HG03103 (cell line): ENCODE results near the gene MYT1.
"Not testable (repeated sequence)": the region's sequence is repeated elsewhere in the genome, so short reads cannot be mapped to it uniquely, and the experiment has no call there.

Experiments
- ATAC-seq: cut with Tn5 transposase; IDR thresholded peaks from one replicate; pipeline ENCODE4 v1.9.1; 2021; ENCODE audit warnings: low read depth; ENCODE audit not compliant: unreplicated experiment

The MYT1 gene

DNA sequence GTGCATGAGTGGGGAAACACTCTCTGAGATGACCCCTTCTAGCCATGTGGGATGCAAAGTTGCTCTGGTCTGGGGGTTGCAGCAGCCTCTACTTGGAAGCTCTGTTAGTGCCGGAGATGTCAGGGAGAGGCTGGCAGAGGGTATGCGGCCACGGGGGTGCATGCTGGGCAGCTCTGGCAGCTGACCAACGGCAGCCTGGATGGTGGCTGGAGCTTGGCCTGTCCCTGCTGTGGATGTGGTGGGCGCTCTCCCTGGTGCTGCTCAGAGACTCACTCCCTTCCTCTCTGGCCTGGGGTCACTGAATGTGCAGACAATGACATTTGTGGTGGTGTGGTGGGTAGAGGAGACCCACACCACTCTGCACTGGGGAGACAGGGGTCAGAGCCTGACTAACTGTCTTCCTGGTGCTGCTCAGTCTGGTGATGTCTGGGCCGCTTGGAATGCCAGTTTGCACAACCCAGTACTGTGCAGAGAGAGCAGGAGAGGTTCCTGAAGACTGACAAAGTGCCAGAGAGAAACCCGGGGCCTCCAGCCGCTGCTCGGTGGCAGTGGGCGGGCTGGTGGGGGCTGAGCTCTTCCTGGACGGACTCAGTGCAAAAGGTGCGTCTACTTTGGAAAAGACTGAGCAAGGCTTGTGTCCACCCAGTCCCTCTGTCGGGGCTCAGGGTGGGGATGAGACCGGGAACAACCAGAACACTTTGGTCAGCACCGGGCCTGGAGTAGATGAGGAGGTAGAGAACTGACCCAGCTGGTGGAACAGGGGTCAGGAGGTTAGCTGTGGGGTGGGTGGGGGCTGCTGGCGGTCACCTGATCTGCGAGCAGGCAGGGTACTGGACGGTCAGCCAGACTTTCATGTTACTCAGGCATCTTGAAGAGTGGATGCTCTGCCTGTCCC, 2.7 kb downstream of the MYT1 start:
- ATAC-seq = no peak

DNA sequence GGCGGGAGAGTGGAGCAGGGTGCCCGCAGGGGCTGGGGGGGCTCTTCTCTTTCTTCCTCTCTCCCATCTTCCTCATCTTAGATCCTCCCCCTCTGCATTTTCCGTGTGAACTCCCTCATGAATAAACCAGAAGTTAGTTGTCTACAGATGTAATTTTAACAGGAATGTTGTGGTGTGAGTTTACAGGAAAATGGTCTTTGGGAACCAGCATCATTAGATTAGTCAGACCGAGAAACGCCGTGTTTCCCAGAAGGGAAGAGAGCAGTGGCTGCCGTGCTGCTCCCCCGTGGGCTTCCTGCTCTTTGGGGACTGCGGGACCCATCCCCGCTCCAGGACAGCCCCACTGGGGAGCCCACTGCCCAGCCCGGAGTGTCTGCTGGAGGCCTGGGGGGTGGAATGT, 3.4 kb downstream of the MYT1 start:
- ATAC-seq = no peak

DNA sequence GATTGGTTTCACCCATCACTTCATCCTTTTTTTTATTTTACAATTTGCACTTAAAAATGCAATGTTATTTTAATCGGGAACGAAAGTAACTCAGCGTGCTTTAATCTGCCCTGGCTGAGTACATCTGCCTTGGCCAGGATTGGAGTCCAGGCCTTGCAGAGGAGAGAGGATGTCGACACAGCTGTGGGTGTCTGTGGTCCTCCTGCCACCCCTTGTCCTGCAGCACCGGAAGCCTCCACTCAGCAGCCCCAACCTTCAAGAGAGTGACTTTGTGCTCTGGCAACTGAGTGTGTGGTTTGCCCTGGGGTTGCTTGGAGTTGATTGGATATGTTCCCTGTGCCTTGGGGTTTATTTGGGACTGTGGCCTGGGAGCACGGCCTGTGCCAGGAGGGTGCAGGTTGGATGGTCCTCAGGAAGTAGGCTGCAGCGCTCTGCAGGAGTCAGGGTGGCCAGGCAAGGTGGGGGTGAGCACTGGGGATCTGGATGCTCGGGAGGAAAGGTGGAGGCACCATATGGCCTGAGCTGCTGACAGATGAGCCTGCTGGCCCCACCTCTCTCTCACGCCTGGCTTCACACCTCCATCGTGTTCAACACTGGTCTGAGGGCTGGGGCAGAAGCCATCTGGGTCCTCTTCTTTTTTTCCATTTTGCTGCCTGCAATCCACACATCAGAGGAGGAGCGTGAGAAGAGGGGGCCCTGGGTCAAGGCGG, 4.3 kb downstream of the MYT1 start:
- no peak for ATAC-seq

GRCh38 chr20:64169091-64169560, 4.9 kb downstream of the MYT1 start:
- no peak for ATAC-seq

GRCh38 chr20:64171211-64171610, 7.0 kb downstream of the MYT1 start:
- ATAC-seq = no peak

DNA sequence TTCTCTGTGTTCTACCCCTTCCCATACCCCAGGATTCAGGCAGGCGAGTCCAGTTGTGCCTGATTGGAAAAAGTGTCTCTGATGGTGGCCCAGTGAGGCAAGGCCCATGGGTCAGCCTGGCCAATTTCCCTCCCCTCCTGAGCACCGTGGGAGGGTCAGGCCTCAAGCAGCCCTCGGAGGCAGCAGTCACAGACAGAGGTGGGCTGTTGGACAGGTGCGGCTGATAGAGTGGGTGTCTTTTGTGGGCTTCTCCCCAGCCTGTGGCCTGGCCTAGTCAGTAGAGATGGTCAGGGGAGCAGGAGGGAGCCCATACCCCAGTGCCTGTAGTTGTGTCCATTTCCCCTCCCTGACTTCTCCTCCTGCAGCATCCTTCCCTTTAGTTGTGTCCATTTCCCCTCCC, 8.9 kb downstream of the MYT1 start:
- no peak for ATAC-seq

DNA sequence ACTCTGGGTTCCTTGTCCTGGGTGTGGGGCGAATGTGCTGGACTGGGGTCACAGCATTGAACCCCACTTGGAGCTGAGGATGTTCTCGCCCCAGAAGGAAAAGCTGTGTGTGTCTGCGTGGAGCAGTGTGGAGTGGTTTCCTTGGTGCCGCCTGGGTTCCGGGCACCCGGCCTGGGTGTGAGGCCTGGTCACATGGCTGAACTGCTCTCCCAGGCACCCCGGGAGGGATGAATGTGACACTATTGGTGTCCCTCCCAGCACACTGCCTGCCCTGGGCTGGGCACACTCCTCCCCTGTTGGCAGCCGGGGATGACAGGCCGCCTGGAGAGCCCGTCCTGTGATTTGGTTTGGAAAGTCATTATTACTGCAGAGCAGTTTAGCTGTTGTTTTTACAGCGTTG, 12.3 kb downstream of the MYT1 start:
- ATAC-seq = no peak

GRCh38 chr20:64176971-64177370, 12.7 kb downstream of the MYT1 start:
- no peak for ATAC-seq

DNA sequence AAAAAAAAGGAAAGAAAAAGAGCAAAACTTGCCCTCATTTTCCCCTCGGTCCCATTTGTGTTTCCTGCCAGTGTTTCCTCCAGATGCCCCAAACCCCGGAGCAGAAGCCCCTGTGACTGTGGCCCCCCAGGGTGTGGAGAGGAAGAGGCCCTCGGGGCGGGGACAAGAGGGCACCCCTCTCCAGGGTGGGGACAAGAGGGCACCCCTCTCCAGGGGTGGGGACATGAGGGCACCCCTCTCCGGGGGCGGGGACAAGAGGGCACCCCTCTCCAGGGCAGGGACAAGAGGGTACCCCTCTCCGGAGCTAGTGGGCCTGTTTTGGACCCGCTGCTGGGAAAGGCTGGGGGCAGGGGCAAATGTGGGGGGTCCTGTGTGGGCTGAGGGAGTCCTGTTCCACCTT, 13.1 kb downstream of the MYT1 start:
- no peak for ATAC-seq

DNA sequence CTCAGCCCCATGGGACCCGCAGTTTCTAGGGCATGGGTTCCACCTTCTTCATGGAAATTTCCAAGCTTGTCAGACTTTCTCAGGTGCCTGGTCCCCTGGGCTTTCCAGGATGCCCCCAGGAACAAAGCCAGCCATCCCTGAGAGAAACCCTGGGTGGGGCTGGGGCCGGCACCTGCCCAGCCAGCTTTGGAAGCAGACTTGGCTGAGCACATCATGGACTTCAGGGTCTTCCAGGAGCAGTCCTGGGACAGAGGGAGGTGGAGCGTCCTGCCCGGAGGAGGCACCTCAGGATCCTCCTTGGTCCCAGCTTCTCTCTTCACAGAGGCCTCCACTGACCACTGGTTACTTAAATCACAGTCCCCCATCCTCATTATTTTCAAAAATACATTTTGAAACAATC, 13.5 kb downstream of the MYT1 start:
- no peak for ATAC-seq

- not testable (repeated sequence) for ATAC-seq
Measured at GRCh38 chr20:64178925-64179324, 14.7 kb downstream of the MYT1 start.

DNA sequence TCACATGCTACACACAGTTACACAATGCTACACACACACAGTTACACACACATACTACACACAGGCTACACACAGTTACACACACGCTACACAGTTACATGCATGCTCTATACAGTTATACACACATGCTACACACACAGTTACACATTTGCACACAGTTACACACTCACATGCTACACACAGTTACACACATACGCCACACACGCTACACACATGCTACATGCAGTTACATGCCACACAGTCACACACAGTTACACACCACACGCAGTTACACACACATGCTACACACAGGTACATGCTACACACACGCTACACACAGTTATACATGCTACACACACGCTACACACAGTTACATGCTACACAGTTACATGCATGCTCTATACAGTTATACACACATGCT, 15.6 kb downstream of the MYT1 start:
- no peak for ATAC-seq

- no peak for ATAC-seq
Measured at GRCh38 chr20:64180673-64181072, 16.4 kb downstream of the MYT1 start.

DNA sequence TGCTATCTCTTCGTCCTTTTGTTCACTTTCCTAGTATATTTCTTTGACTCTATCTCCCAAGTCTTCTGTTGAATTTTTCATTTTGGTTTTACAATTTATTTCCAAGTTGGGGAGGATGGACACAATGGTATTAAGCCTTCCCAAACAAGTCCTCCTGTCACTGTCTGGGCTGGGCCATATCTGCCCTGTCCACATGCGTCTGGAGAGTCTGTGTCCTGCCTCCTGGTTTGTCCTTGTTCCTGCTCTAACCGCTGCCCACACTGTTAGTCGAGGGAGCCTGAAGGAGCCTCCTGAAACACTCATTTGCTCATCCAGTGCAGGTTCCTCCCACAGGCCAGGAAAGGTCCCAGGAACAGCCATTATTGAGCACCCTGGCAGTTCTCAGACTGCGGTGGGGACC, 17.1 kb downstream of the MYT1 start:
- ATAC-seq = no peak

DNA sequence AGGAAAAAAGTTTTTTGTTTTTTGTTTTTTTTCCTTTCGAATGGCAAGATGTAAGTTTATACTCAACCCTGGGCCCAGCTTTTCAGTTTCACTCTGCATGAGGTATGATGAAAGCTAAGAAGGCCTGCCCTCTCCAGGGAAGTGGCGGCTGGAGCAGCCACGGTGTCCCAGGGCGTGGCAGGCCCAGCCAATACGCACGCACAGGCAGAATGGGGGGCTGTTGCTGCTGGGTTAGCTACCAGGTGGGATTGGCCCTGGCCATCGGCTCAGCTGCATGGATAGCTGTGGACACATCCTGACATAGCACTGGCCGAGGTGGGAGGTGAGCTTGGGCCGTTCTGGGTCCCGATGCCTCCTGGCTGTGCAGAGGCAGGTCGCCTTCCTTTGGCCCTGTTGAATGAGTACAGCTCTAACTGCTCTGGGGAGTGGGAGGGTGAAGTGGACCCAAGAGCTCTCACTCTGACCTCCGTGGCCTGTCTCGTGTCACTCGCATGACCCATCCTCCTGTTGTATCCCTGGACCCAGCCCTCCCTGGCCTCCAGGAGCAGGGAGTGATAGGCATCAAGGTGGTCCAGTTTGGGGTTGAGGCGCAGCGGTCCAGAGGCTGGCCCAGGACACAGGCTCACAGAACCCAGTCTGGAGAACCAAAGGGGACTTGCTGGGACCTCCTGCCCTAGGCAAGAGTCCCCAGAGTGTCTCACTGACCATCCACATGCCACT, 18.1 kb downstream of the MYT1 start:
- ATAC-seq = no peak

- no peak for ATAC-seq
Measured at GRCh38 chr20:64183313-64183712, 19.1 kb downstream of the MYT1 start.

DNA sequence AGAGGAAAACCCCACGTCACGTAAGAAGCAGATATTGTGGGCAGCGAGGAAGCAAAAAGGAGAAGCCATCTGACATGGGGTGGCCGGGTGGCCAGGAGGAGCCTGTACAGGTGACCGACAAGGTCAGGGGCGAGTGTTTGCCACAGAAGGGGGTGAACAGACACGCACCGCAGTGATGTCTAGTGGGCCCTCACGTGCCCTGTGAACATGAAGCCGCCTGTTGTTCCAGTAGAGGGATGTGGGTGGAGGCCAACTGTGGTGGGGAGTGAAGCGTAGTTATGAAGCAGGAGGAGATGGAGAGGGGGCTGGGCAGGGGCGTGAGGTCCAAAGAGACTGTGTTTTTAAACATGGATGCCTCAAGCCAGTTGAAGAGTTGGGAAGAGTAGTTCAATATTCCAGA, 20.5 kb downstream of the MYT1 start:
- no peak for ATAC-seq

DNA sequence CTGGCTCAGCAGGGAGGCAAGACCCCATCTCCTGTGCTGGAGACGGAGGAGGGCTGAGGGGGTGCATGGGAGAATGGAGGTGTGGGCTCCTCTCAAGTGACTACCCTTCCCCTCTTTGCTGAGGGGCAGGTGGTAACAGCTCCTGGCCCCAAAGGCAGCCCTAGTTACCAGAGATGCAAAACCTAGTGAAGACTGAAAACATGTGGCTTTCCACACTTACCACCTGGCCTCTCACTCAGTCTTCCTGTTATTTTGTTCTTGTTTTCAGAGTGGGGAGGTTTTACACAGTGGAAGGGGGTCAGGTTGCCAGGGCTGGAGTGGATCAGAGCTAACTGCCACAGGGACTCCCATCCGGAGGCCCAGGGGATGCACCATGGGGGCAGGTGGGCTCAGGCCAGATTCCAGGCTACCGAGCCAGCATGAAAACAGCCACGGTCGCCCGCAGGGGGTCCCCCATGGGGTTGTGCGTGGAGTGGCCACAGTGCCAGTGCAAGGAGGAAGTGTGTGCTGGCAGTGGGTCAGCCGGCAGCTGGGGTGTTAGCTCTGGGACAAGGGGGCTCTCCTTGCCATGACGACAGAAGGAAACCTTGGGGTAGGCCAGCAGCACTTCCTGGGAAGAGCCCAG, 21.1 kb downstream of the MYT1 start:
- no peak for ATAC-seq

DNA sequence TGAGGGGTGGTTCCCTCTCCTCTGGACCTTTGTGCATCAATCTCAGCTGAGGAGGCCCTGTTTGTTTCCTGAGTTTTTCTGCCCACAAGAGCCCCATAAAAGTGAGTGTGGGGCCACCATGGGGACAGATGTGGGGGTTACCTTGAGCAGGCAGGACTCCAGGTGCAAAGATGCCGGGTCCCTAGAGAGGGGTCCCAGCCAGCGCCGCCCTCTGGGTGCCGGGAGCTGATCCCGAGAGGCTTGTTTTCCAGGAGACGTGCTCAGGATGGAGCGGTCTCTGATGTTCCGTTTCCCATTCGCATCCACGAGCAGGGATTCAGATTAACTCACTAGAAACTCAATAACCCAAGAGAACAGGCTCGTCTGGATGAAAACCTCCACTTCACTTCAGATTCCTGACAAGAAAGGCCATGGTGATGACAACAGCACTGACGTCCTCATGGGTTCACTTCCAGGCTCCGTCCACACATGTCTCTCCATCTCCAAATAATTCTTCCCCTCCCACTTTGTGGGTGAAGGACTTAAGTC, 21.9 kb downstream of the MYT1 start:
- no peak for ATAC-seq

DNA sequence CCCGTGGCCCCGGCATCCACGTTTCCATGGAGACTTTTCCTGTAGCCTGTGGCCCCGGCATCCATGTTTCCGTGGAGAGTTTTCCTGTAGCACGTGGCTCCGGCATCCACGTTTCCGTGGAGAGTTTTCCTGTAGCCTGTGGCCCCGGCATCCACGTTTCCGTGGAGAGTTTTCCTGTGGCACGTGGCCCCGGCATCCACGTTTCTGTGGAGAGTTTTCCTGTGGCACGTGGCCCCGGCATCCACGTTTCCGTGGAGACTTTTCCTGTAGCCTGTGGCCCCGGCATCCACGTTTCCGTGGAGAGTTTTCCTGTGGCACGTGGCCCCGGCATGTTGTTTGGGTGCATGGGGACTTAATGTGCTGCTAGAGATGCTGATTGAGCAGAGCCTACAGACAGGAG, 23.0 kb downstream of the MYT1 start:
- not testable (repeated sequence) for ATAC-seq

DNA sequence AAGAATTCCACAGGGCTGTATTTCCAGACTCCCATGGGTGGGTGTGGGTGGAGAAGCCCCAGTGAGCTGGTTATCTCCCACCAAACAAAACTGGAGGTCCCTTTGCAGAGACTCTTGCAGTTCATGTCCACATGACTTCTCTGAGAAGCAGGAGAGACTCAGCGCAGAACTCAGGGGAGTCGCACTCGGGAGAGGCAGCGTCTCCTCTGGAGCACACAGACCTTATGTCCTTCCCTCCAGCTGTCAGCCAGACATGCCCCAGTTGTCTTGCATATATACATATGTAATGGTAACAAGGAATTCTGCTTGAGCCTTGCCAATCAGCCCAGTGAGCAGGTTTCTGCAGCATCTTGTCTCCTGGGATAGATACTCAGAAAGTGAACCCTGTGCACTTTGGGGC, 23.8 kb downstream of the MYT1 start:
- ATAC-seq = no peak
